MM.1S (cell line): ENCODE data around the gene SCARF1.

ENCODE experiments used
- EZH2 ChIP-seq: fragments of 300-600 bp; sonication (generic); optimal IDR thresholded peaks from 2 replicates; pipeline ENCODE3; 2017; ENCODE audit warnings: low read depth, mild to moderate bottlenecking, antibody characterized with exemption, low read length, mixed read lengths
- EZH2phosphoT487 ChIP-seq: fragments of 300-600 bp; sonication (generic); IDR thresholded peaks from 2 replicates; pipeline ENCODE4 v1.6.1; 2018; ENCODE audit warnings: antibody characterized with exemption, low read length
- TF ChIP-seq, protein P1 (sequence below): fragments of 300-600 bp; sonication (generic); IDR thresholded peaks from 2 replicates; pipeline ENCODE4 v1.5.1; 2016; ENCODE audit warnings: antibody characterized with exemption, low read length, mixed read lengths

DNA sequence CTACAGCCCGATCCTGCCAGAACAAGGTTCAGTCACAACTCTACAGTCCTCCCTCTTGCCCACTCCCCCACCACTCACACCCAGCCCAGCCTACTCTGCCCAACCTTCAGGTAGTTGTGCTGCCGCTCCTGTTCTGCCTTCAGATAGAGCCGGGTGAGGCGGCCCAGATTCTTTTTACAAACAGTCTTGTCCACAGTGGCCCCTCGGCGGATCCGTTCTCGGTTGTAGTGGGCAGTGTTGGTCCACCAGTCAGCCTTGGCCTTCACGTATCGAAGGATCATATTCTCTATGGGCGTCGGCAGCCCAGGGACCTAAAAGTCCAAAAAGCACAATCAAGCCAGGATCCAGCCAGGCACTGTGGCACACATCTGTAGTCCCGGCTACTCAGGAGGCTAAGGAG, 30.9 kb upstream of the SCARF1 start:
- TF ChIP-seq, protein P1, sequence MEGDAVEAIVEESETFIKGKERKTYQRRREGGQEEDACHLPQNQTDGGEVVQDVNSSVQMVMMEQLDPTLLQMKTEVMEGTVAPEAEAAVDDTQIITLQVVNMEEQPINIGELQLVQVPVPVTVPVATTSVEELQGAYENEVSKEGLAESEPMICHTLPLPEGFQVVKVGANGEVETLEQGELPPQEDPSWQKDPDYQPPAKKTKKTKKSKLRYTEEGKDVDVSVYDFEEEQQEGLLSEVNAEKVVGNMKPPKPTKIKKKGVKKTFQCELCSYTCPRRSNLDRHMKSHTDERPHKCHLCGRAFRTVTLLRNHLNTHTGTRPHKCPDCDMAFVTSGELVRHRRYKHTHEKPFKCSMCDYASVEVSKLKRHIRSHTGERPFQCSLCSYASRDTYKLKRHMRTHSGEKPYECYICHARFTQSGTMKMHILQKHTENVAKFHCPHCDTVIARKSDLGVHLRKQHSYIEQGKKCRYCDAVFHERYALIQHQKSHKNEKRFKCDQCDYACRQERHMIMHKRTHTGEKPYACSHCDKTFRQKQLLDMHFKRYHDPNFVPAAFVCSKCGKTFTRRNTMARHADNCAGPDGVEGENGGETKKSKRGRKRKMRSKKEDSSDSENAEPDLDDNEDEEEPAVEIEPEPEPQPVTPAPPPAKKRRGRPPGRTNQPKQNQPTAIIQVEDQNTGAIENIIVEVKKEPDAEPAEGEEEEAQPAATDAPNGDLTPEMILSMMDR = no peak
- TF ChIP-seq EZH2 (no peak), EZH2phosphoT487 (no peak)
